Gastrocnemius medialis (tissue), 4 donors: ENCODE measurements around the gene ATP6V1D.

Experiments
- POLR2A ChIP-seq, 2 donors: fragments of 450-650 bp; IDR thresholded peaks; one replicate each; pipeline ENCODE4 v1.6.1; 2017; ENCODE audit warnings: antibody characterized with exemption in 2 of 2, mild to moderate bottlenecking in 2 of 2, moderate library complexity in 2 of 2
- TF ChIP-seq, protein P1 (sequence below), 5 experiments: fragments of 450-650 bp in 3 of 5; fragments of 200-600 bp in 2 of 5; sonication (generic) in 2 of 5; IDR thresholded peaks in 4 of 5; conservative IDR thresholded peaks in 1 of 5; 1 replicate in 4 of 5; 2 replicates in 1 of 5; pipeline ENCODE4 v1.5.1; 2016 to 2019; ENCODE audit warnings: antibody characterized with exemption in 5 of 5, mild to moderate bottlenecking in 3 of 5, moderate library complexity in 3 of 5

GRCh38 chr14:67317822-67318221, 41.8 kb downstream of the ATP6V1D start:
- TF ChIP-seq, protein P1, sequence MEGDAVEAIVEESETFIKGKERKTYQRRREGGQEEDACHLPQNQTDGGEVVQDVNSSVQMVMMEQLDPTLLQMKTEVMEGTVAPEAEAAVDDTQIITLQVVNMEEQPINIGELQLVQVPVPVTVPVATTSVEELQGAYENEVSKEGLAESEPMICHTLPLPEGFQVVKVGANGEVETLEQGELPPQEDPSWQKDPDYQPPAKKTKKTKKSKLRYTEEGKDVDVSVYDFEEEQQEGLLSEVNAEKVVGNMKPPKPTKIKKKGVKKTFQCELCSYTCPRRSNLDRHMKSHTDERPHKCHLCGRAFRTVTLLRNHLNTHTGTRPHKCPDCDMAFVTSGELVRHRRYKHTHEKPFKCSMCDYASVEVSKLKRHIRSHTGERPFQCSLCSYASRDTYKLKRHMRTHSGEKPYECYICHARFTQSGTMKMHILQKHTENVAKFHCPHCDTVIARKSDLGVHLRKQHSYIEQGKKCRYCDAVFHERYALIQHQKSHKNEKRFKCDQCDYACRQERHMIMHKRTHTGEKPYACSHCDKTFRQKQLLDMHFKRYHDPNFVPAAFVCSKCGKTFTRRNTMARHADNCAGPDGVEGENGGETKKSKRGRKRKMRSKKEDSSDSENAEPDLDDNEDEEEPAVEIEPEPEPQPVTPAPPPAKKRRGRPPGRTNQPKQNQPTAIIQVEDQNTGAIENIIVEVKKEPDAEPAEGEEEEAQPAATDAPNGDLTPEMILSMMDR (IDR thresholded peaks at IDR 0.05 in 4 of 5, conservative IDR thresholded peaks at IDR 0.05 in 1 of 5), result no peak
- TF ChIP-seq POLR2A (IDR thresholded peaks at IDR 0.05), result no peak
